HepG2 (cell line): ENCODE results near the gene EGFR.

Experiments used
- GATAD2A ChIP-seq: IDR thresholded peaks from 2 replicates; pipeline ENCODE4 v1.6.1; 2016
- JUNB ChIP-seq: sonication (generic); formaldehyde crosslinking; IDR thresholded peaks from 2 replicates; pipeline ENCODE4 v1.8.0; 2022; ENCODE audit warnings: missing genetic modification reagents, mild to moderate bottlenecking, borderline replicate concordance
- PAF1 ChIP-seq: IDR thresholded peaks from 2 replicates; pipeline ENCODE4 v1.6.1; 2016; ENCODE audit warnings: missing genetic modification reagents, missing compliant biosample characterization
- POLR2A ChIP-seq, 2 experiments: IDR thresholded peaks; 2 replicates each; pipeline ENCODE4 v1.6.1; 2011; ENCODE audit warnings: low read depth in 2 of 2, low read length in 2 of 2, mild to moderate bottlenecking in 1 of 2, moderate library complexity in 1 of 2; ENCODE audit not compliant: insufficient read depth in 1 of 2
- RAD21 ChIP-seq: fragments of 450-650 bp; formaldehyde crosslinking; IDR thresholded peaks from 2 replicates; pipeline ENCODE4 v1.5.0; 2020; ENCODE audit warnings: mild to moderate bottlenecking
- TCF7 ChIP-seq: sonication (generic); IDR thresholded peaks from 2 replicates; pipeline ENCODE4 v1.6.1; 2016; ENCODE audit warnings: antibody characterized with exemption, low read depth
- TCF7L2 ChIP-seq: IDR thresholded peaks from 2 replicates; pipeline ENCODE4 v1.6.1; 2011; ENCODE audit warnings: mild to moderate bottlenecking, low read depth, low read length, moderate library complexity
- ZBTB21 ChIP-seq: sonication (generic); formaldehyde crosslinking; IDR thresholded peaks from 2 replicates; pipeline ENCODE4 v1.4.0; 2020; ENCODE audit warnings: missing genetic modification reagents
- ZNF121 ChIP-seq: sonication (generic); formaldehyde crosslinking; IDR thresholded peaks from 2 replicates; pipeline ENCODE4 v1.5.0; 2020; ENCODE audit warnings: mild to moderate bottlenecking, missing genetic modification reagents
- ZNF224 ChIP-seq: sonication (generic); formaldehyde crosslinking; IDR thresholded peaks from 2 replicates; pipeline ENCODE4 v1.5.0; 2020; ENCODE audit warnings: mild to moderate bottlenecking, missing genetic modification reagents
- TF ChIP-seq, protein P1 (sequence below): sonication (generic); formaldehyde crosslinking; IDR thresholded peaks from 2 replicates; pipeline ENCODE4 v1.5.0; 2020; ENCODE audit warnings: mild to moderate bottlenecking, missing genetic modification reagents
- TF ChIP-seq, protein P2 (sequence below): IDR thresholded peaks from 2 replicates; pipeline ENCODE4 v1.6.1; 2016; ENCODE audit warnings: mild to moderate bottlenecking
- TF ChIP-seq, protein P3 (sequence below): sonication (generic); formaldehyde crosslinking; IDR thresholded peaks from 2 replicates; pipeline ENCODE4 v1.5.0; 2020; ENCODE audit warnings: mild to moderate bottlenecking, missing genetic modification reagents, moderate library complexity

DNA sequence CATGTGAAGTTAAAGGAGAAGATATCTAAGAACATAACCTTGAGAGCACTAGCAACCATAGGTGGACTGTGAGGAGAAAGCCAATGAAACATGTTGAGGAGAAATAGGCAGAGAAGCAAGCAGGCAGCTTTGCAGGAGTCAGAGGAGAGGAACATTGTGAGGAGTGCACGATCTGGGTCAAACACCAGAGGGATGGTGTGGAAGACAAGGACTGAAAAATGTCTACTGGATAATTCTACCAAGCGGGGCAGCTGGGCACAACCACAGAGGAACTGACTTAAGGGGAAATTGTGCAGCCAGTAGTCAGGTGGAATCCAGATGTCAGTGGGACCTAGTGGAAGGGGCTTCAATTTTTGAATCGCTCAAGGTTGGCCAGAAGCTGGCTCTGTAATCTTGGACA is 234.4 kb downstream of the EGFR start:
- TF ChIP-seq, protein P1, sequence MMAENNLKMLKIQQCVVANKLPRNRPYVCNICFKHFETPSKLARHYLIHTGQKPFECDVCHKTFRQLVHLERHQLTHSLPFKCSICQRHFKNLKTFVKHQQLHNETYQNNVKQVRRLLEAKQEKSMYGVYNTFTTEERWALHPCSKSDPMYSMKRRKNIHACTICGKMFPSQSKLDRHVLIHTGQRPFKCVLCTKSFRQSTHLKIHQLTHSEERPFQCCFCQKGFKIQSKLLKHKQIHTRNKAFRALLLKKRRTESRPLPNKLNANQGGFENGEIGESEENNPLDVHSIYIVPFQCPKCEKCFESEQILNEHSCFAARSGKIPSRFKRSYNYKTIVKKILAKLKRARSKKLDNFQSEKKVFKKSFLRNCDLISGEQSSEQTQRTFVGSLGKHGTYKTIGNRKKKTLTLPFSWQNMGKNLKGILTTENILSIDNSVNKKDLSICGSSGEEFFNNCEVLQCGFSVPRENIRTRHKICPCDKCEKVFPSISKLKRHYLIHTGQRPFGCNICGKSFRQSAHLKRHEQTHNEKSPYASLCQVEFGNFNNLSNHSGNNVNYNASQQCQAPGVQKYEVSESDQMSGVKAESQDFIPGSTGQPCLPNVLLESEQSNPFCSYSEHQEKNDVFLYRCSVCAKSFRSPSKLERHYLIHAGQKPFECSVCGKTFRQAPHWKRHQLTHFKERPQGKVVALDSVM: no peak
- TF ChIP-seq, protein P2, sequence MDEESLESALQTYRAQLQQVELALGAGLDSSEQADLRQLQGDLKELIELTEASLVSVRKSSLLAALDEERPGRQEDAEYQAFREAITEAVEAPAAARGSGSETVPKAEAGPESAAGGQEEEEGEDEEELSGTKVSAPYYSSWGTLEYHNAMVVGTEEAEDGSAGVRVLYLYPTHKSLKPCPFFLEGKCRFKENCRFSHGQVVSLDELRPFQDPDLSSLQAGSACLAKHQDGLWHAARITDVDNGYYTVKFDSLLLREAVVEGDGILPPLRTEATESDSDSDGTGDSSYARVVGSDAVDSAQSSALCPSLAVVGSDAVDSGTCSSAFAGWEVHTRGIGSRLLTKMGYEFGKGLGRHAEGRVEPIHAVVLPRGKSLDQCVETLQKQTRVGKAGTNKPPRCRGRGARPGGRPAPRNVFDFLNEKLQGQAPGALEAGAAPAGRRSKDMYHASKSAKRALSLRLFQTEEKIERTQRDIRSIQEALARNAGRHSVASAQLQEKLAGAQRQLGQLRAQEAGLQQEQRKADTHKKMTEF (CRISPR knock-in tag): no peak
- TF ChIP-seq, protein P3, sequence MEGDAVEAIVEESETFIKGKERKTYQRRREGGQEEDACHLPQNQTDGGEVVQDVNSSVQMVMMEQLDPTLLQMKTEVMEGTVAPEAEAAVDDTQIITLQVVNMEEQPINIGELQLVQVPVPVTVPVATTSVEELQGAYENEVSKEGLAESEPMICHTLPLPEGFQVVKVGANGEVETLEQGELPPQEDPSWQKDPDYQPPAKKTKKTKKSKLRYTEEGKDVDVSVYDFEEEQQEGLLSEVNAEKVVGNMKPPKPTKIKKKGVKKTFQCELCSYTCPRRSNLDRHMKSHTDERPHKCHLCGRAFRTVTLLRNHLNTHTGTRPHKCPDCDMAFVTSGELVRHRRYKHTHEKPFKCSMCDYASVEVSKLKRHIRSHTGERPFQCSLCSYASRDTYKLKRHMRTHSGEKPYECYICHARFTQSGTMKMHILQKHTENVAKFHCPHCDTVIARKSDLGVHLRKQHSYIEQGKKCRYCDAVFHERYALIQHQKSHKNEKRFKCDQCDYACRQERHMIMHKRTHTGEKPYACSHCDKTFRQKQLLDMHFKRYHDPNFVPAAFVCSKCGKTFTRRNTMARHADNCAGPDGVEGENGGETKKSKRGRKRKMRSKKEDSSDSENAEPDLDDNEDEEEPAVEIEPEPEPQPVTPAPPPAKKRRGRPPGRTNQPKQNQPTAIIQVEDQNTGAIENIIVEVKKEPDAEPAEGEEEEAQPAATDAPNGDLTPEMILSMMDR (CRISPR knock-in tag): no peak
- TF ChIP-seq PAF1 (no peak), POLR2A (IDR thresholded peaks at IDR 0.05; ENCODE audit: insufficient read depth in 1 of 2, low read depth in 2 of 2, low read length in 2 of 2) (no peak), JUNB (no peak), RAD21 (CRISPR knock-in tag) (no peak), ZNF121 (no peak), TCF7 (no peak), ZNF224 (CRISPR knock-in tag) (no peak), TCF7L2 (no peak), ZBTB21 (CRISPR knock-in tag) (no peak), GATAD2A (no peak)
